ENCODE results near the gene SLC25A38.

GRCh38 chr3:39361252-39361927 is 21.8 kb upstream of the SLC25A38 start:
- TF ChIP-seq CTCF (IDR thresholded peaks at IDR 0.05), result no peak
- no peak for TF ChIP-seq POLR2A (IDR thresholded peaks at IDR 0.05)
